Fibroblast of mammary gland (primary cell): ENCODE data around the gene SORCS3.

Experiments used
- DNase-seq: peaks from one replicate; pipeline ENCODE4 v3.0.0-alpha.2; 2010; ENCODE audit warnings: low read depth
- H3K4me3 ChIP-seq: 2 replicates; pipeline ENCODE4 v1.5.1; 2011; ENCODE audit warnings: low read depth, mild to moderate bottlenecking, low read length, moderate library complexity; ENCODE audit not compliant: control insufficient read depth
- TF ChIP-seq, protein P1 (sequence below): conservative IDR thresholded peaks from 2 replicates; pipeline ENCODE4 v1.5.1; 2011; ENCODE audit warnings: low read depth, low read length, inconsistent platforms; ENCODE audit not compliant: control insufficient read depth, insufficient read depth

SORCS3 gene

DNA sequence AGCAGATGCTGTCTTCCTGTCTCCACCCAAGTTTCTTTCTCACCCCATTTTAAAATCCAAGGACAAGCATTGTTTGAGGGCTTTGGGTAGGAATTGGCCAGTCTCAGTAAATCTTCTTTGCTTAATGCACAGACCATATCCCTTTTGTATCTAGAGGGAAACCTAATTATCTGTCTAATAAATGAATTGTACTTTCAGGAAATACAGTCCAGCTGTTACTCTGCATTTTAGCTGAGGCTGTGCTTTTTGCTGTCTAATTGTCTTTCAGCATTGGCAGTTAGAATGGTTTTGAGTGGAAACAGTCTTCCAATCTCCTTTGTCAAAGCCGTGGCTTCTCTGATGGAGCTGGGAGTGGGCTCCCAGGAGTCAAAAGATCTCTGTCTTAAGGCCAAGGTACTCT, 388.2 kb downstream of the SORCS3 start:
- no peak for DNase-seq
- TF ChIP-seq, protein P1, sequence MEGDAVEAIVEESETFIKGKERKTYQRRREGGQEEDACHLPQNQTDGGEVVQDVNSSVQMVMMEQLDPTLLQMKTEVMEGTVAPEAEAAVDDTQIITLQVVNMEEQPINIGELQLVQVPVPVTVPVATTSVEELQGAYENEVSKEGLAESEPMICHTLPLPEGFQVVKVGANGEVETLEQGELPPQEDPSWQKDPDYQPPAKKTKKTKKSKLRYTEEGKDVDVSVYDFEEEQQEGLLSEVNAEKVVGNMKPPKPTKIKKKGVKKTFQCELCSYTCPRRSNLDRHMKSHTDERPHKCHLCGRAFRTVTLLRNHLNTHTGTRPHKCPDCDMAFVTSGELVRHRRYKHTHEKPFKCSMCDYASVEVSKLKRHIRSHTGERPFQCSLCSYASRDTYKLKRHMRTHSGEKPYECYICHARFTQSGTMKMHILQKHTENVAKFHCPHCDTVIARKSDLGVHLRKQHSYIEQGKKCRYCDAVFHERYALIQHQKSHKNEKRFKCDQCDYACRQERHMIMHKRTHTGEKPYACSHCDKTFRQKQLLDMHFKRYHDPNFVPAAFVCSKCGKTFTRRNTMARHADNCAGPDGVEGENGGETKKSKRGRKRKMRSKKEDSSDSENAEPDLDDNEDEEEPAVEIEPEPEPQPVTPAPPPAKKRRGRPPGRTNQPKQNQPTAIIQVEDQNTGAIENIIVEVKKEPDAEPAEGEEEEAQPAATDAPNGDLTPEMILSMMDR, result no peak

DNA sequence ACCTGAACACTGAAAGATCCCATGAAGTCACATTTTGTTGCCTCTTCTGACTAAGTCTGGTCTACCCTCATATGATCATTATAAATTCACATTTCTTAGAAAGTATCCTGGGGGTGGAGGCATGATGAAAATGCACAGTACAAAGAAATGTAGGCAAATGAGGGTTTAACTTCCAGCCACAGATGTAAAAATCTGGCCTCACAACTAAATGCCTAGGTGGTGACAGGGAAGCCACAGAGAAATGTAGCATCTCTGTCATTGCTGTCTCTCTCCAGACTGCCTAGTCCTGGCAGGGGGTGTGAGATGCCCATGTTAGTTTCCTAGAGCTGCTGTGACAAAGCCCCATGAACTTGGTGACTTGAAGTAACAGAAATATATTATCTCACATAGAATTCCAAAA, 395.9 kb downstream of the SORCS3 start:
- TF ChIP-seq, protein P1, result no peak
- H3K4me3 ChIP-seq, result no peak overlapping the region
- DNase-seq, result no peak

More for the DNA sequence above, 388.2 kb downstream of the SORCS3 start:
- H3K4me3 ChIP-seq, result no peak overlapping the region

- no peak overlapping the region for H3K4me3 ChIP-seq
- no peak for DNase-seq
- TF ChIP-seq, protein P1, result no peak
These were observed 400.9 kb downstream of the SORCS3 start for GRCh38 chr10:105041956-105042355.

GRCh38 chr10:105042906-105043552, 401.9 kb downstream of the SORCS3 start:
- no peak overlapping the region for H3K4me3 ChIP-seq
- DNase-seq, result no peak
- TF ChIP-seq, protein P1, result no peak

- no peak for DNase-seq
- H3K4me3 ChIP-seq, result no peak overlapping the region
- TF ChIP-seq, protein P1, result no peak
These were observed 403.8 kb downstream of the SORCS3 start for GRCh38 chr10:105044902-105045301.

DNA sequence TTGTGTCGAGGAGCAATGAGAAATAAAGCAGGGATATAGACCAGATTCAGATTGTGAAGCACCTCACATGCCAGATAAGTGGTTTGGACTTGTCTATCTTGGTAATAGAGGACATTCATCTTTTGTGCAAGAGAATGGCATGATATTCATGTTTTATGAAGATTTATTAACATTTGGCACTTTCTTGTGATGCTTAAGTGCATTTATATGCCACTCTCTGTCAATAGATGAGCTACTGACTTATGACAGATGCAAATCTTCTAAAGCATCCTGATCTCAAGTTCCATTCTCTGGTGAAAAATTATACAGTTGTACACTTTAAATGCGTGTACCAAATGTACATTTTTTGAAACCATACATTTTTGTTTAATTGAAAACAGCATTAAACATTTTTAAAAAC, 415.3 kb downstream of the SORCS3 start:
- no peak for DNase-seq
- H3K4me3 ChIP-seq, result no peak overlapping the region
- TF ChIP-seq, protein P1, result no peak

DNA sequence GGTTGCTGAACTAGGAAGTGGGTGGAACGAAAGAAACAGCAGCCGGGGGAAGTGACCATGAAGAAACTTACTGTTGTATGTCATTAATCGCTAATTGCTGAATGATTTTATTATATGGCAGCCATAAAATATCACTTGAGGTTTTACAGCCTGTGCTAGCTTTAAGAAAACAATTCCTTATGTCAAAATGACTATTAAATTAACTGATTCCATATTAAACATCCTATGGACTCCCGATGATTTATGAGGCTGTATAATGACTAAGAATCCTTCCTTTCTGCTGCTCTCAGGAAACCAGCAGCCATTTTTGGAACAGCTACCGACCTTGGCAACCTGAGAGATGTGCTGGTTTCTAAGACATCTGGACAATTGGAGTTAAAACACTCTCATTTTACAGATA, 421.9 kb downstream of the SORCS3 start:
- no peak for DNase-seq
- no peak overlapping the region for H3K4me3 ChIP-seq
- TF ChIP-seq, protein P1, result no peak
